Central memory CD8-positive, alpha-beta T cell (primary cell): ENCODE results near the gene KIAA1671.

ENCODE experiments used
- ATAC-seq: fragments of 150-1000 bp; cut with Tn5 transposase; replicated peaks from 2 replicates; pipeline ENCODE4 v1.10.0; 2022; ENCODE audit warnings: mild to moderate bottlenecking, moderate FRiP score, moderate number of reproducible peaks; ENCODE audit not compliant: poor library complexity, severe bottlenecking; ENCODE audit errors: extremely low read depth
- DNase-seq, 2 donors: peaks; one replicate each; pipeline ENCODE4 v3.0.0; 2021; ENCODE audit warnings: low spot score in 2 of 2
- H3K27ac Mint-ChIP-seq: one replicate; pipeline ENCODE4 v1.8.0; 2022; ENCODE audit warnings: low read depth, mild to moderate bottlenecking, moderate library complexity, mixed read lengths
- H3K27me3 Mint-ChIP-seq: one replicate; pipeline ENCODE4 v1.8.0; 2022; ENCODE audit warnings: mixed read lengths
- H3K36me3 Mint-ChIP-seq: one replicate; pipeline ENCODE4 v1.8.0; 2022; ENCODE audit warnings: mild to moderate bottlenecking, moderate library complexity, mixed read lengths; ENCODE audit not compliant: insufficient read depth
- H3K4me1 Mint-ChIP-seq: one replicate; pipeline ENCODE4 v1.8.0; 2022; ENCODE audit warnings: mixed read lengths
- H3K4me3 Mint-ChIP-seq: one replicate; pipeline ENCODE4 v1.8.0; 2022; ENCODE audit warnings: mild to moderate bottlenecking, moderate library complexity, mixed read lengths
- H3K9me3 Mint-ChIP-seq: one replicate; pipeline ENCODE4 v1.8.0; 2022; ENCODE audit warnings: mixed read lengths

Gene KIAA1671

DNA sequence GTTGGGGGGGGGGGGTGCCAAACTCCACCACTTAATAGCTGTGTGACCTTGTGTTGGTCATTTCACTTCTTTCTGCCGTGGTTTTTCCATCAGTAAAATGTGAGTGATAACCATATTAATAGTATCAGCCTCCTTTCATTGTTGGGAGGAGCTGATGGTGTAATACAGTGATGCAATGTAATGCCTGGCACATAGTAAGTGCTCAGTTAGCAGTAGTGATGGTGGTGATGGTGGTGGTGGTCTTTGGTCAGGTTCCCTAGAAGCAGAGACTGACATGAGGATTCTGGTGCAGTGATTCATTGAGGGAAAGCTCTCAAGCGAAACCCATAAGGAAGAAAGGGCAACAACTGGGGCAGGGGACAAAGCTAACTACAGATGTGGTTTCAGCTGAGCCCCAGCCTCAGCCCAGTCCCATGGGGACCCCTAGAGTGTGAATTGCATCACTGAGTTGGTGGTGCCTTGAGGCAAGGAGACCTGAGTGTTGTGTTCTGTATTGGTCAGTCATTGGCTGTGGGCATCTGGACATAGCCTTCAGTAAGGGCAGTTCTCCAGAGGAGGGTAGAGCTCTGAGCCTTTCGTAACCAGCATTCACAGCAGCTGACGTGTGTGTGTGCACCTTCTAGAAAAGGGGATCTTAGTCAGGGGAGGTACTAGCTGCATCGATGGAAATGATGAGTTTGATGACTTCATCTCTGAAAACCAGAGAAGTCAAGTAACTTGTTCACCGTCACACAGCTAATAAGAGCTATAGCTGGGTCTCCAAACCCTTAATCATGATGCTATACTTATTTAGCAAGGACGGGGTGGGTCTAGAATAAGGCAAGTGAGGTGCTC is 153.5 kb downstream of the KIAA1671 start:
- H3K27me3 Mint-ChIP-seq: no peaks in the 10 kb centered on the region
- no peaks in the 10 kb centered on the region for H3K9me3 Mint-ChIP-seq
- H3K4me1 Mint-ChIP-seq: peaks cover 24% of the 10 kb centered on the region
- DNase-seq: no peak
- ATAC-seq: no peak
- H3K27ac Mint-ChIP-seq: no peak overlapping the region
- no peak overlapping the region for H3K4me3 Mint-ChIP-seq
- H3K36me3 Mint-ChIP-seq: peaks cover 2% of the 10 kb centered on the region

DNA sequence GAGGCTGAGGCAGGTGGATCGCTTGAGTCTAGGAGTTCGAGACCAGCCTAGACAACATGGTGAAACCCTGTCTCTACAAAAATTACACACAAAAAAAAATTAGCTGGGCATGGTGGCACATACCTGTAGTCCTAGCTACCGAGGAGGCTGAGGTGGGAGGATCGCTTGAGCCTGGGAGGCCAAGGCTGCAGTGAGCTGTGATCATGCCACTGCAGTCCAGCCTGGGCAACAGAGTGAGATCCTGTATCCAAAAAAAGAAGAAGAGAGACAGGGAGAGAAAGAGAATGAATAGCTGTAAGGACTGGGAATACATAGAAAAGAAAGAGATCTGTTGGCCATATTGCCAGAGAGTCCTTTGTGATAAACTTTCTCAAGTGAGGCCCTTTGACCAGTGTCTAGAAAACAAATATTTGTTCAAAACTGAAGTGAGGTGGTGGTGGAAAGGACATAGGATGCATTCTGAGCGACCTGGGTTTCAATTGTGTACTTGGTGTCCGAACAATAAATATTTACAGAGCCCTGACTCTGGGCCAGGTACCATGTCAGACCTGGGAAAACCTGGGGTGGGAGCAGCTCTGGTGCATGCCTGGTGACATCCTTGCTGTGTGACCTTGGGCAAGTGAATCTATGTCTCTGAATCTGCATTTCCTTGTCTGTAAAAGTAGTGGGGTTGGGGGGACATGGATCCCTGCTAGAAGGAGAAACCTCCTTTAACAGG is 157.5 kb downstream of the KIAA1671 start:
- H3K27ac Mint-ChIP-seq: peak overlapping the region; percentile 85
- peaks cover 5% of the 10 kb centered on the region for H3K36me3 Mint-ChIP-seq
- no peaks in the 10 kb centered on the region for H3K27me3 Mint-ChIP-seq
- H3K9me3 Mint-ChIP-seq: no peaks in the 10 kb centered on the region
- DNase-seq (no peak), ATAC-seq (no peak)
- peaks cover 22% of the 10 kb centered on the region for H3K4me1 Mint-ChIP-seq
- H3K4me3 Mint-ChIP-seq: peak overlapping the region; percentile 79

DNA sequence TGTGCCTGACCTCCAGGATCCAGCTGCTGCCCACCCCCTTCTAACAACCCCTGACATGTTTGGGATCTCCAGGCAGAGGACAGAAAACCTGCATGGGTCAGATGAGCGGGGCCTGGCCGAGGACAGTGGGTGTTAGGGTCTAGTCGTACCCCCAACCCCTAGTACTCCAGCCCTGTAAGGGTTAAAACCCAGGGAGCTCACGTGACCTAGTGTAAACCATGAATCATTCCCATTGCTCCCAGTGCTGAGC is 158.0 kb downstream of the KIAA1671 start:
- ATAC-seq (no peak), DNase-seq (no peak)
- Mint-ChIP-seq H3K27ac (peak overlapping the region; percentile 85), H3K27me3 (no peaks in the 10 kb centered on the region), H3K4me1 (peaks cover 22% of the 10 kb centered on the region), H3K9me3 (no peaks in the 10 kb centered on the region), H3K4me3 (peak overlapping the region; percentile 79), H3K36me3 (peaks cover 5% of the 10 kb centered on the region)

DNA sequence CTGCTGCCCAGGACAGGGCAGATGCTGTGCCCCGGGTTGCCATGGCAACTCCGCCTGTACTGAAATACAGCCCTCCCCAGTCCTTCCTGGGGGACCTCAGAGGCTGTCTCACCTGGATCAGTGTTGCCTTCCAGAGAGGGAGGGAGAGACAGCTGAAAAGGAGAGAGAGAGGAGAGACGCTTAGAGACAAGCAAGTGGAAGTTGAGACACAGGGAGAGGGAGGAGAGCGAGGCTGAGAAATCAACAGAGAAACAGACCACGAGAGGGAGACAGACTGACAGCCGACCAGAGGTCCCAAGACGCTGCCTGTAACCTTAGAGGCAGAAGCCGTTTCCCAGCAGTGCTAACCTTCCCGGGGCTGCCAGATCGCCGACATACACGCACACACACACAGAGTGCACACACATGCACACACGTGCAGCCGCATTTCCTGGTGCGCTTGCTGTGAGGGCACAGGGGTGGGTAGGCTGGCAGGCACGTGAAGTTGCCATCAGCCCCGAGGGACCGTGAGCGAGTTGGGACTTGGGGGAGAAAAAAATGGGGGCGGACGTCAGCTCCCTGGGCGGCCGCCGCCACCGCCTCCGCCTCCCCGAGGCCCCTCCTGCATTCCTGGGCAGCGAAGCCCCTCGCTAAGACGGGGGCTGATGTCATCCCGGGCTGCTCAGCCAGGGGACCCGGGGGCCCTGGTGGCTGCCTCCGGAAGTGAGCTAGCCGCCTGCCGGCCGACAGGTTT is 158.5 kb downstream of the KIAA1671 start:
- H3K36me3 Mint-ChIP-seq: peaks cover 5% of the 10 kb centered on the region
- H3K27ac Mint-ChIP-seq: peak overlapping the region; percentile 85
- peak; percentile 78 for ATAC-seq
- H3K27me3 Mint-ChIP-seq: no peaks in the 10 kb centered on the region
- DNase-seq: peak; percentile 22 to 38
- no peaks in the 10 kb centered on the region for H3K9me3 Mint-ChIP-seq
- H3K4me1 Mint-ChIP-seq: peaks cover 19% of the 10 kb centered on the region
- H3K4me3 Mint-ChIP-seq: peak overlapping the region; percentile 79

DNA sequence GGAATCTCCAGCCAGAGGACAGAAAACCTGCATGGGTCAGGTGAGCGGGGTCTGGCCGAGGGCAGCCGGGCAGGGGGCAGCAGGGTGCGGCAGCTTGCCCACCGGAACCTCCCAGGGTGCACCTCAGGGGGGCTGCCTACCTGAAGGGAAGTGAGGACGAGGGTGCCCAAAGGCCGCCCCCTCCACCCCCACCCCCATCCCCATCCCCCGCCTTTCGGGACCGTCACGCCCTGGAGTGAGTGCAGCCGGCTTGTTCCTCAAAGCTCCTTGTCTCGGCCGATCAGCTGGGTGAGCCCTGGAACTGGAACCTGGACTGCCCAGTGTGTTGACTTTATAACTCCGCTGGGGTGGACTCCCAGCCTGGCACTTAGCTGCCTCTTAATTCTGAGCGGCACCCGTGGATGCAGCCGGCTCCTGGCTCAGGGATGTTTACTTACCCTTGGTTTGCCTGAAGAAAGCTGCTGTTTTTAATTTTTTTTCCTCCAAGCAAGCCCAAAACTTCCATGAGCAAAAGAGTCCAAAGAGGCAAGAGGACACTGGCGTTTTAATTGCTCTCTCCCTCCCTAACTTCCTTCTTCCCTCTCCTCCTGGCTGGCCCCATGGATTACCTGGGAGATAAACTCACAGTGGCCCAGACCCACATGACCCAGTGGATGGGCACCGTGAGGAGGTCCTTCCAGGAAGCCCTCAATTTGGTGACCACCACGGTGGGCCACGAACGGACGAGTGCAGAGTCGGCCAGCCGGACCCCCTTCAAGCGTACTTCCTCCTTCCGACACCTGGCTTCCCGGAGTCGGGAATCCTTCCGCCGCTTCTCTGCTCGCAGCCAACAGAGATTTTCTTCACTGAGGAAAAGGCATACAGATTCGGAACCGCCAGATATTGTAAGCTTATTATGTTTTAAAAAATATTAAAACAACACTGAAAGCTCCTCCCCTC is 159.3 kb downstream of the KIAA1671 start:
- Mint-ChIP-seq H3K9me3 (no peaks in the 10 kb centered on the region), H3K27ac (peak overlapping the region; percentile 85), H3K27me3 (no peaks in the 10 kb centered on the region), H3K36me3 (peaks cover 7% of the 10 kb centered on the region), H3K4me1 (peaks cover 15% of the 10 kb centered on the region), H3K4me3 (peak overlapping the region; percentile 79)
- no peak for ATAC-seq
- peak in 1 of 2 donors; percentile 9 for DNase-seq

DNA sequence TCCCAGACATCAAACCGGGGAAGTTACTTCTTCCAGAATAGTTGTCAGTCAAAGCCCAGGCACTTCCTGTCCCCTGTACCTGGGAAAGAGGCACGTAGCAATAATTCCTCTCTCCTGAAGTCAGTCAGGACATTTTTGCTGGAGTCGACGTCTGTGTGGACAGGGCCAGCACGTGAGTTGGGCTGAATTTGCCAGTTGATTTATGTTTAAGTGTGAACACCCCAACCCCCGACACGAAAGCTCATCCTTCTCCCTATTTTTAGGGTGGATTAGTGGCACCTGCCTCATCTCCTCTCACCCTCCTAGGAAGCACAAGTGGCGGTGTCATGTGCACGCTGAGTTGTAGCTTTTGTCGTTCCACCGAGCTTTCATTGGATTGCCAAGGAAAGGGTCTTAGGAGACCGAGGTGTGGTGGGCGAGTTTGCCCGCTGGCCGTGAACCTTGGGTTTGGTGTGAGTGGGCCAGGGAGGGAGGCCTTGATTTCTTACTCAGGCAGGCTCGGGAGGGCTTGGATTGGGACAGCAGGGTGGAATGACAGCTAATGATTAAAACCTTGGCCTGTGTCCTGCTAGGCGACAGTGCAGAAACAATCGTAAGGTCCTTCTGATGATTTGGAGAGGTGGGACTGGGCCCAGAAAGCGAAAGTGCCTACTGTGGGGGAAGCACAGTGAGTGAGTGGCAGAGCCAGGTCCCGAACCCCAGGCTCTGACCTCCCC is 160.2 kb downstream of the KIAA1671 start:
- Mint-ChIP-seq H3K4me1 (peaks cover 15% of the 10 kb centered on the region), H3K27ac (no peak overlapping the region), H3K4me3 (peak overlapping the region; percentile 79), H3K36me3 (peaks cover 7% of the 10 kb centered on the region), H3K9me3 (no peaks in the 10 kb centered on the region), H3K27me3 (no peaks in the 10 kb centered on the region)
- DNase-seq: no peak
- no peak for ATAC-seq

DNA sequence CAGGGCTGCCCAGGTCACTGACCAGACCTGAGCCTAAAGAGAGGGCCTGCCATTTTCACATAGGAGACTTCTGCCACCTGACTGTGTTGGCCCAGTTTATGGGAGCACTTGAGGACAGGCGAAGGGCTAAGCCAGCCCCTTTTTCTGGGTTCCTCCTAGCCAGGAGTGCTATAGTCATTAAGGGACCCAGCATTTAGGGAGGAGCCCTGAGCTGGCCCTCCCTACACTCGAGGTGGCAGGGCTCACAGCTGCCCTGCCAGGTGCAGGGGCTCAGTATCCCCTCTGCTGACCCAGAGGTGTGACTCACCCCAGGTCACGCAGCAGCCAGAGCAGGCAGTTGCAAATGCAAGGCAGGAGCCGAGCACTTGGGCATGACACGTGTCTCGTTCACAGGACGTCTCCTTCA is 160.8 kb downstream of the KIAA1671 start:
- Mint-ChIP-seq H3K27me3 (no peaks in the 10 kb centered on the region), H3K9me3 (no peaks in the 10 kb centered on the region), H3K36me3 (peaks cover 7% of the 10 kb centered on the region), H3K27ac (no peak overlapping the region), H3K4me3 (no peak overlapping the region), H3K4me1 (peaks cover 15% of the 10 kb centered on the region)
- ATAC-seq: no peak
- DNase-seq: no peak

DNA sequence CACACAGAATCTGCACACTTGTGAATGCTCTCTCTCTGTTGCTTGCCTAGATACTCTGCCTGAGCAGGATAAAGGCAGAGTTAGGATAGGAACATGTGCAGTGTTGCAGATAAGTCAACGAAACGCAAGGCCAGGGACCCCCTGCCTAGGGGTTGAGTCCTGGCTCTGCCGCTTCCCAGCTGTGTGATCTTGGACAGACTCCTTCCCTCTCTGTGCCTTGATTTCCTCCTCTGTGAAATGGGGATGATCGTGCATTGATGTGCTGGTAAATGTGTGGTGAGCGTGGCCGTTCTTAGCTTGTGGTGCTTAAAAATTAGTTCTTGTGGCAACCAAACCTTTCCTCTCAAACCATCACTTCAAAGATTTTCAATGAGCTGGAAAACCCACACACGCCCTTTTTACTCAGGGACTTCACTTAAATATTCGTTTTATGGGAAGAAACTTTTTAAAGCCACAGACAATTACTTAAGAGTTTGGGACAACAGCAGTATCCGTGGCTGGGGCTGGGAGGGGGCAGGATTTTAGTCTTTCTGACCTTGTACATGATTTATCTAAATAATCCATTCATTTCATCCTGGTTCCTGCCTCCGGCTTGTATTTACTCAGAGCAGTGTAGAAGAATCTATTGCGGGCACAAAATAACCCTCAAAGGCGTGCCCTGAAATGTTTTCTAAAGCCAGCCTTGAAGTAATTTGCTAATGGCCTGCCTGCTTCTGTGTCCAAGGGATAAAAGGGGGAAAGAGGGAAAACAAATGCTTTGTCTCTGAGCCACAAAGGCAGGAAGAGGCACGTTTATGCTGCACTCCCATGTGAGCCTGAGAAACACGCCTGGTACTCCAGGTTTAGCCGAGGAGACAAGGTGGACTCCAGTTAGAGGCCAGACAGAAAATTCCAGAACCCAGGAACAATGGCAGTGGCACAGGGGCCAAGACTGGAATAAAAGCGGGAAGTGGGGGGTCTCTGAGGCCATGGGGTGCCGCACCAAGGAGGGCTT is 162.2 kb downstream of the KIAA1671 start:
- Mint-ChIP-seq H3K9me3 (no peaks in the 10 kb centered on the region), H3K27ac (no peak overlapping the region), H3K4me3 (no peak overlapping the region), H3K36me3 (peaks cover 7% of the 10 kb centered on the region), H3K27me3 (no peaks in the 10 kb centered on the region), H3K4me1 (peaks cover 13% of the 10 kb centered on the region)
- ATAC-seq: no peak
- no peak for DNase-seq

DNA sequence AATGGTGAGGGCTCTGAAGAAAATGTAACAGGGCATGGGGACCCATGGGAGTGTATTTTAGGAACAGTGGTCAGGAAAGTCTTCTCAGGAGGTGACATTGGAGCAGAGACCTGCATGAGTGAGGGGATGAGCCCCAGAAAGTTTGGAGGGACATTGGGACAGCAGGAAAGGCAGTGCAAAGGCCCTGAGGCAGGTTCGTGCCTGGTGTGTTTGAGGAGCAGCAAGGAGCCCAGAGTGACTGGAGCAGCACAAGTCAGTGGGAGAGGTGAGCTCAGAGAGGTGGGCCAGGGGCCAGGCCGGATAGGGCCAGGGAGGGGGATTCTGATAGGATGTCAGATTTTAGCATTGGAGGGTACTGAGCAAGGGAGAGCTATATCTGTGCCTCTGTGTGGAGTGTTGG is 167.1 kb downstream of the KIAA1671 start:
- H3K27me3 Mint-ChIP-seq: no peaks in the 10 kb centered on the region
- ATAC-seq (no peak), DNase-seq (no peak)
- no peak overlapping the region for H3K27ac Mint-ChIP-seq
- H3K4me1 Mint-ChIP-seq: no peaks in the 10 kb centered on the region
- no peak overlapping the region for H3K4me3 Mint-ChIP-seq
- peaks cover 6% of the 10 kb centered on the region for H3K36me3 Mint-ChIP-seq
- no peaks in the 10 kb centered on the region for H3K9me3 Mint-ChIP-seq

DNA sequence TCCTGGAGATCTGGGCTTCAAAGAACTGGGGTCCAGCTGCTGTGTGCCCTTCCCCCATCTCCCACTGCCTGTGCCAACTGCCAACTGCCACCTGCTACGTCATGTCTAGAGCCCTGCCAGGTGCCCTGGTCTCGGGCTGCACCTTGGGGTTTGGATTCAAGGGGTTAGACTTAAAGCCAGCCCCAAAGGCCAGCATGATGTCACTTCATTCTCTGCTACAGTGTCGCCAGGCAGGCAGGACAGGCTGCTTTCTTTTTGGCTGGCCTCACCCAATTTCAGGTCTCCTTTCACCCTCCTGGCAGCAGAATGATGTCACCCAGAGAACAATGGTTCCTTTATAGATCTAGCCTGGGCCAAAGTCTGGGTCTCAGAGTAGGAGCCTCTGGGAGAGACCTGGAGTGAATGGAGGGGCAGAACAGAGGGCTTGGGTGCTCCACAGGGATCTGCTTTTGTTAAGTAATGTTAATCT is 167.6 kb downstream of the KIAA1671 start:
- Mint-ChIP-seq H3K27ac (no peak overlapping the region), H3K9me3 (no peaks in the 10 kb centered on the region), H3K4me1 (no peaks in the 10 kb centered on the region), H3K36me3 (peaks cover 6% of the 10 kb centered on the region), H3K27me3 (no peaks in the 10 kb centered on the region), H3K4me3 (no peak overlapping the region)
- no peak for ATAC-seq
- DNase-seq: no peak

DNA sequence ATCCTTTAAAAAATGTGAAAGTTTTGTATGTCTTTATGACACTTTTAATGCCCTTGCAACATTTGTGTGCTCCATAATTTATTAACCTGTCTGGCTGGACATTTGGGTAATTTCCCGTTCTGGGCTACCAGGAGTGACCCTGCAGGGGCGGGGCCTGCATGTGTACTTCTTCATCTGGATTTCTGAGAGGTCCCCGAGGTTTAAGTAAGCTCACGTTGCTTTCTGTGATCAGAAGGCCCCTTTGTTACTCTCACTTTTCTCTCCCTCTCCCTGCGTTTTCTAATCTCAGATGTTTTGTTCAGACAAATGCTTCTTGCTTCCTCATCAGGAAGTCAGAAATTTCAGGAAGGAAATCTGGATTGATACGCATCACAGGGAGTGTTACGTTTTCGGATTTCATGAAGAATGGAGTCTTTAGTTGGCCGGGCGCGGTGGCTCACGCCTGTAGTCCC is 168.3 kb downstream of the KIAA1671 start:
- DNase-seq (no peak), ATAC-seq (no peak)
- H3K36me3 Mint-ChIP-seq: peaks cover 6% of the 10 kb centered on the region
- H3K9me3 Mint-ChIP-seq: no peaks in the 10 kb centered on the region
- no peaks in the 10 kb centered on the region for H3K4me1 Mint-ChIP-seq
- no peak overlapping the region for H3K27ac Mint-ChIP-seq
- no peak overlapping the region for H3K4me3 Mint-ChIP-seq
- no peaks in the 10 kb centered on the region for H3K27me3 Mint-ChIP-seq
